Stimulated activated CD8-positive, alpha-beta memory T cell treated with anti-CD3 and anti-CD28 coated beads, Interleukin-7, amount 100 ng/mL, for 48 hours (primary cell): ENCODE results near the gene PHRF1.

Experiments used
- DNase-seq, 2 donors: peaks; one replicate each; pipeline ENCODE4 v3.0.0-alpha.2; 2020; ENCODE audit warnings: low read depth in 1 of 2; ENCODE audit errors: extremely low read depth in 1 of 2

The PHRF1 gene

GRCh38 chr11:614021-614622 lies 37.9 kb downstream of the PHRF1 start:
- DNase-seq = no peak

GRCh38 chr11:614623-615503 lies 38.6 kb downstream of the PHRF1 start:
- DNase-seq = no peak

- peak; percentile 66 to 80 for DNase-seq
Observed at GRCh38 chr11:615504-616319, 39.4 kb downstream of the PHRF1 start, which contains the start of gene IRF7. IRF7 (minus strand) TSS chr11:615950; CDS start chr11:615364, 586 bp downstream.

- no peak for DNase-seq
Observed at GRCh38 chr11:616320-617198, 40.3 kb downstream of the PHRF1 start.

- no peak for DNase-seq
Observed at GRCh38 chr11:617199-617911, 41.1 kb downstream of the PHRF1 start.

- no peak for DNase-seq
Observed at GRCh38 chr11:617912-618682, 41.8 kb downstream of the PHRF1 start.

GRCh38 chr11:618856-619627 lies 42.8 kb downstream of the PHRF1 start:
- no peak for DNase-seq

GRCh38 chr11:619628-620050 lies 43.4 kb downstream of the PHRF1 start:
- no peak for DNase-seq

- no peak for DNase-seq
Observed at GRCh38 chr11:620201-620600, 43.9 kb downstream of the PHRF1 start.

GRCh38 chr11:620935-621814 lies 44.9 kb downstream of the PHRF1 start:
- no peak for DNase-seq

- no peak for DNase-seq
Observed at GRCh38 chr11:621838-622237, 45.6 kb downstream of the PHRF1 start.

- DNase-seq = no peak
Observed at GRCh38 chr11:623349-623869, 47.1 kb downstream of the PHRF1 start.

GRCh38 chr11:623999-624704 lies 47.9 kb downstream of the PHRF1 start:
- DNase-seq = no peak

GRCh38 chr11:624705-625635 lies 48.7 kb downstream of the PHRF1 start, which contains the start of gene CDHR5:
CDHR5 (minus strand) TSS chr11:624955; CDS start chr11:624902, 53 bp downstream.
- DNase-seq = no peak

GRCh38 chr11:625636-626268 lies 49.5 kb downstream of the PHRF1 start:
- no peak for DNase-seq
